ENCODE measurements around the gene WDR86. TPM values are rescaled to one million over a fixed set of nuclear protein-coding genes. Genes with fewer than 3 reads are reported as not detected.

Gene WDR86
- total RNA-seq, 2 donors from 2014 or later = 8.5 TPM; not detected in 1

GRCh38 chr7:151432658-151433521, 23.1 kb upstream of the WDR86 start:
- no peak overlapping the region for H3K27ac ChIP-seq
- ATAC-seq (ENCODE audit: insufficient number of reproducible peaks, low FRiP score, low read depth) = no peak
- H3K27me3 ChIP-seq (replicated peaks; ENCODE audit: insufficient read depth) = no peaks in the 10 kb centered on the region
- peaks cover 28 to 54% of the 10 kb centered on the region in 2 donors for H3K4me1 ChIP-seq (ENCODE audit: control insufficient read depth in 1 of 2, low read depth in 2 of 2)
- H3K4me3 ChIP-seq = no peak overlapping the region
- no peak for DNase-seq (ENCODE audit: low spot score)
- H3K36me3 ChIP-seq = no peaks in the 10 kb centered on the region
- no peaks in the 10 kb centered on the region for H3K9me3 ChIP-seq
- TF ChIP-seq CTCF (IDR thresholded peaks at IDR 0.05) = no peak

- DNase-seq (ENCODE audit: low spot score) = no peak
Measured at GRCh38 chr7:151431768-151432311, 22.0 kb upstream of the WDR86 start.

GRCh38 chr7:151431281-151431767, 21.5 kb upstream of the WDR86 start:
- H3K27ac ChIP-seq = no peak overlapping the region

More at GRCh38 chr7:151431768-151432311, 22.0 kb upstream of the WDR86 start:
- Histone ChIP-seq H3K27ac (no peak overlapping the region), H3K4me3 (no peak overlapping the region), H3K9me3 (no peaks in the 10 kb centered on the region), H3K36me3 (no peaks in the 10 kb centered on the region), H3K4me1 (ENCODE audit: control insufficient read depth in 1 of 2, low read depth in 2 of 2) (peaks cover 29 to 54% of the 10 kb centered on the region in 2 donors), H3K27me3 (replicated peaks; ENCODE audit: insufficient read depth) (no peaks in the 10 kb centered on the region)
- TF ChIP-seq CTCF (IDR thresholded peaks at IDR 0.05) = no peak
- ATAC-seq (ENCODE audit: insufficient number of reproducible peaks, low FRiP score, low read depth) = no peak

GRCh38 chr7:151430391-151431205, 20.8 kb upstream of the WDR86 start:
- no peak for TF ChIP-seq CTCF (IDR thresholded peaks at IDR 0.05)
- Histone ChIP-seq H3K4me3 (no peak overlapping the region), H3K36me3 (no peaks in the 10 kb centered on the region), H3K27ac (no peak overlapping the region), H3K4me1 (ENCODE audit: control insufficient read depth in 1 of 2, low read depth in 2 of 2) (peaks cover 26 to 54% of the 10 kb centered on the region in 2 donors), H3K9me3 (no peaks in the 10 kb centered on the region), H3K27me3 (replicated peaks; ENCODE audit: insufficient read depth) (no peaks in the 10 kb centered on the region)
- DNase-seq (ENCODE audit: low spot score) (no peak), ATAC-seq (ENCODE audit: insufficient number of reproducible peaks, low FRiP score, low read depth) (no peak)

More at GRCh38 chr7:151431281-151431767, 21.5 kb upstream of the WDR86 start:
- Histone ChIP-seq H3K9me3 (no peaks in the 10 kb centered on the region), H3K4me1 (ENCODE audit: control insufficient read depth in 1 of 2, low read depth in 2 of 2) (peaks cover 26 to 54% of the 10 kb centered on the region in 2 donors), H3K4me3 (no peak overlapping the region), H3K36me3 (no peaks in the 10 kb centered on the region), H3K27me3 (replicated peaks; ENCODE audit: insufficient read depth) (no peaks in the 10 kb centered on the region)
- ATAC-seq (ENCODE audit: insufficient number of reproducible peaks, low FRiP score, low read depth) (no peak), DNase-seq (ENCODE audit: low spot score) (no peak)
- no peak for TF ChIP-seq CTCF (IDR thresholded peaks at IDR 0.05)
